NCI-H1436 (cell line): Measurements from ENCODE around the gene SNRNP70.
"Not testable (repeated sequence)": the region's sequence is repeated elsewhere in the genome, so short reads cannot be mapped to it uniquely, and the experiment has no call there.

Experiments
- DNase-seq: peaks from one replicate; lab custom pipeline; 2025; lab: John Stamatoyannopoulos, UW

SNRNP70 gene

DNA sequence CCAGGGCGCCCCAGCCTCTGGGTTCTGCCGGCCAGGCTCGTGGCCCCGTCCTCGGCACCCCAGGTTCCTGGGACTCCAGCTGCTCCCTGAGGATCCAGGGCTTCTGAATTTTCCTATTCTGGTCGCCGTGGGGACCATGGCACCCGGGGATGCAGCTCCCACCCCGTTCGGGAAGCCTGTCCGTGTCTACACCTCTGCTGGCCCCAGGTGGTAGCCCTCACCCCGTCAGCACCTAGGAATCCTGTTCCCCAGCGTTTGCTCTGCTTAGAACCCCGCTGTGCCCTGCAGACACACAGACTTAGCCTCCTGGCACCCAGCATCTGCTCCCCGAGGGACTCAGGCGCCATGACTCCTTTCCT, 35.1 kb downstream of the SNRNP70 start:
- no peak for DNase-seq

GRCh38 chr19:49120868-49121267, 35.6 kb downstream of the SNRNP70 start:
- no peak for DNase-seq

DNA sequence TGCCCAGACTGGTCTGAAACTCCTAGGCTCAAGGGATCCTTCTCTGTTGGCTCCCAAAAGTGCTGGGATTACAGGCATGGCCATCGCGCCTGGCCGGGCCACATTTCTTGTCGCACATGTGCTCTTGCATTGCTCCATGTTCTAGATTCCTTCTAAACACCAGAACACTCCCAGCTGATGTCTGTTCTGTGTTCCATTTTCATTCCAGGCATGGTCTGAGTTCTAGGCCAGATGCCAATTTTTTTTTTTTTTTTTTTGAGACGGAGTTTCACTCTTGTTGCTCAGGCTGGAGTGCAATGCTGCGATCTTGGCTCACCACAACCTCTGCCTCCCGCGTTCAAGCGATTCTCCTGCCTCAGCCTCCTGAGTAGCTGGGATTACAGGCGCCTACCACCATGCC, 36.6 kb downstream of the SNRNP70 start:
- not testable (repeated sequence) for DNase-seq

DNA sequence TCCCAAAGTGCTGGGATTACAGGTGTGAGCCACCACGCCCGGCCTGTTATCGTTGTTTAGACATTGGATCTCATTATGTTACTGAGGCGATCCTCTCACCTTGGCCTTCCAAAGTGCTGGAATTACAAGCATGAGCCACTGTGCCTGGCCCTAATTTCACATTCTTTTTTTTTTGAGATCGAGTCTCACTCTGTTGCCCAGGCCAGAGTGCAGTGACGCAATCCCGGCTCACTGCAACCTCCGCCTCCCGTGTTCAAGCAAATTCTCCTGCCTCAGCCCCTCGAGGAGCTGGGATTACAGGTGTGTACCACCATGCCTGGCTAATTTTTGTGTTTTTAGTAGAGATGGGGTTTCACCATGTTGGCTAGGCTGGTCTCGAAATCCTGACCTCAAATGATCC, 38.0 kb downstream of the SNRNP70 start:
- DNase-seq = not testable (repeated sequence)

DNA sequence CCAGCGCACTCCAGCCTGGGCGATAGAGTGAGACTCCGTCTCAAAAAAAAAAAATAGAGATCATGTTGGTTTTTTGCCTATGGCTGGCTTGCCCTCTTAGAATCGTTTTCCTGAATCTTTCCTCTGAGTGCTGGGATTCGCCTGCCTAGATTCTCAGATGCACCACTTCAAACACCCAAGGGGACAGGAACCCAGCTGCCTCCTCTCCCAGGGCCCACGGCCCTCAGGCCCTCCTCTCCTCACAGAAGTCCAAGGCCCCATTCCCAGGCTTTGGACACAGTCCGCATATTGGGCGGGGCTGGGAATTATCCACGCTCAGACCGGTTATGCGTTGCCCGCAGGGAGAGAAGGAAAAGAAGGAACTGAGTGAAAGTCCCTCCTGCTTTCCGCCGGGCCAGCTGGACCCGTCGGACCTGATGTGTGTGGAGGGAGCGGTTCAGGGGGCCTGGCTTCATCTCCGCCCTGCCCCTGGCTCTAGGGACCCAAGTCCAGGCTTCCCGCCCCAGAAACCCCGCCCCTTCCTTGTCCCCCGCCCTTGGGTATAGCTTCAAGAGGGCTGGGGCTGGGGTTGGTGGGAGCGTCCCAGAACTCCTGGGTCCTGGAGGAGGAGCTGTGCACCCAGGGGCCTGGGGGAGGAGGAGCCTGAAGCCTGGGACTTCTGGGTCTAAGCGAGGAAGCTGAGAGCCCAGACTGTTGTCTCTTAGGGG, 39.9 kb downstream of the SNRNP70 start:
- no peak for DNase-seq

DNA sequence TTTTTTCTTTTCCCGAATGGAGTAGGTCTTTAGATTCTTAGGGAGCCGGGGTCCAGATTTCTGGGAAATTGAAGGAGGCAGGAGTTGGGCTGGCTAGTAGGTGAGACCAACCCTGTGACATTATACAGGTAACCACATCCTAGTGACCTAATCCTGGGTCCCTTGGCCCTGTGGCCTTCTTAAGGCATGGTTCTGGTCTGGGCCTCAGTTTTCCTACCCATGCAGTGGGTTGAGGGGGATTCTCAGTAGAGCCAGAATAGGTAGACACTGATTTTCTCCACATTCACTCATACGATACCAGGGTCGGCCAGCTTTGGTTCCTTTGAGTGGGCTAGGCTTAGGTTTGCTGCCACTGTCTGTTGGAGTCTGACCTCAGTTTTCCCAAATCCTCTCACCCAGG, 41.3 kb downstream of the SNRNP70 start:
- no peak for DNase-seq

DNA sequence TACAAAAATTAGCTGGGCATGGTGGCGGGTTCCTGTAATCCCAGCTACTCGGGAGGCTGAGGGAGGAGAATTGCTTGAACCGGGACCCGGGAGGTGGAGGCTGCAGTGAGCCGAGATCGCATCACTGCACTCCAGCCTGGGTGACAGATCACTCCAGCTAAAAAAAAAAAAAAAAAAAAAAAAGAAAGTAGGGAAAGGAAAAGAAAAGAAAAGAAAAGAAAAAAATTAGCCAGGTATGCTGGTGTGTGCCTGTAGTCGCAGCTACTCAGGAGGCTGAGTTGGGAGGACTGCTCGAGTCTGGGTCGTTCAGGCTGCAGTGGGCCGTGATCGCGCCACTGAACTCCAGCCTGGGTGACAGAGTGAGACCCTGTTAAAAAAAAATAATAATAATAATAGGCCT, 42.0 kb downstream of the SNRNP70 start:
- DNase-seq = not testable (repeated sequence)

DNA sequence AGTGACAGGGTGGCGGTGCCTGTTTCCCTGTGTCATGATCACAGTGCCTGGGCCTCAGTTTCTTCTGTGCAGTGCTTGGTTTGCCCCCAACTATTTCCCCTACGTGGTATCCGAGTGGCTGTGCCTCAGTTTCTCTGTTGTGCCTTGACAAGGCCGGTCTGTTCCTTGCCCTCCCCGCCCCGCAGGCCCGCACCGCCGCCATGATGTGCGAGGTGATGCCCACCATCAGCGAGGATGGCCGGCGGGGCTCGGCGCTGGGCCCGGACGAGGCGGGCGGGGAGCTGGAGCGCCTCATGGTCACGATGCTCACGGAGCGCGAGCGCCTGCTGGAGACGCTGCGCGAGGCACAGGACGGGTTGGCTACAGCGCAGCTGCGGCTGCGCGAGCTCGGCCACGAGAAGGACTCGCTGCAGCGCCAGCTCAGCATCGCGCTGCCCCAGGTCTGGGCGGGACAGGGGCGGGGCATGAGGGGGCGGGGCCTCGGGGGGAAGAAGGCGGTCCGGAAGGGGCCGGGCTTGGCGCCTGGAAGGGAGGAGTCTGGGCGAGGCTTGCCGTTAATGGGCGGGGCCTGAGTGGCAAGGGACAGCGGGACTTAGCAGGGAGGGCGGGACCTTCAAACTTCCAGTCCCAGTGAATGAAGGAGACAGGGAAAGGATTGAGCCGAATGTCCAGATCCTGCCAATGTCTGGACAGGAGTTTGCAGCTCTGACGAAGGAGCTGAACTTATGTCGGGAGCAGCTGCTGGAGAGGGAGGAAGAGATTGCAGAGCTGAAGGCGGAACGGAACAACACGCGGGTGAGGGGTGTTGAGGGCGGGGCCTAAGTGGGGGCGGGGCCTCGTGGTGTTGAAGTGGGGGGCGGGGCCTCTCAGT, 42.7 kb downstream of the SNRNP70 start:
- DNase-seq = peak; percentile 98

DNA sequence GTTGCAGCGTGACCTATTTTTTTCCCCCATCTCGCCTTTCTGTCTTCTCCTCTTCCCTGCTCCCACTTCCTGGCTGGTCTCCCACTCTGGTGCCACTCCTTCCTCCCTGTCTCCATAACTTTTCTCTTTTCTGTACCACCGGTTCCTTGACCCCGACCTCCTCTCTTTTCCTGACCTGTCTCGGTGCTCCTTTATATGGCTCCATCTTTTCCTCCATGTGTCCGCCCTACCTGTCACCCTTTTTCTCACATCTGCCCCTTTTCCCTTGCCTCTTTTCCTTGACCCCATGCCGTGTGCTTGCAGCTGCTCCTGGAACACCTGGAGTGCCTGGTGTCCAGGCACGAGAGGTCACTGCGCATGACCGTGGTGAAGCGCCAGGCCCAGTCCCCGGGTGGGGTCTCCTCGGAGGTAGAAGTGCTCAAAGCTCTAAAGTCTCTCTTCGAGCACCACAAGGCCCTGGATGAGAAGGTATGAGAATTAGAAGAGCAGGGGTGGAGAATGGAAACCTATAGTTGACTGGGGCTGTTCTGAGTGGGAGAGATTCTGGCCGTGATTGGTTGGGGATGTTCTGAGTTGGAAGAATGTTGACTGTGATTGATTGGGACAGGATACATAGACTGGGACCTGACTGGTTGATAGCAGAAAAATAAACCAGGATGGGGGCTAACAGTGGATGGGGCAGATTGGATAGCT, 43.4 kb downstream of the SNRNP70 start:
- DNase-seq = no peak

DNA sequence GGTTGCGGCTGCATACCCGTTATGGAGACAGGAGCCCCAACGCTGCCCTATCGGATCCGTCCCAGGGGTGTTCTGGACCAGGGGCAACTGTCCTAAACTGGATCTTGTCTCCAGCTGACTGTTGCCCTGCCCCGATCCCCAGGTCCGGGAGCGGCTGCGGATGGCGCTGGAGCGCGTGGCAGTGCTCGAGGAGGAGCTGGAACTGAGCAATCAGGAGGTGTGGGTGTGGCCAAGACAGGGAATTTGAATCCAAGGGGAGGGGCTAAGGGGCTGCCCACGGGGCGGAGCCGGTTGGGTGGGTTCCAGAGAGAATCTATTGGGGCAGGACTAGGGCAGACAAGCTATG, 44.0 kb downstream of the SNRNP70 start:
- no peak for DNase-seq

DNA sequence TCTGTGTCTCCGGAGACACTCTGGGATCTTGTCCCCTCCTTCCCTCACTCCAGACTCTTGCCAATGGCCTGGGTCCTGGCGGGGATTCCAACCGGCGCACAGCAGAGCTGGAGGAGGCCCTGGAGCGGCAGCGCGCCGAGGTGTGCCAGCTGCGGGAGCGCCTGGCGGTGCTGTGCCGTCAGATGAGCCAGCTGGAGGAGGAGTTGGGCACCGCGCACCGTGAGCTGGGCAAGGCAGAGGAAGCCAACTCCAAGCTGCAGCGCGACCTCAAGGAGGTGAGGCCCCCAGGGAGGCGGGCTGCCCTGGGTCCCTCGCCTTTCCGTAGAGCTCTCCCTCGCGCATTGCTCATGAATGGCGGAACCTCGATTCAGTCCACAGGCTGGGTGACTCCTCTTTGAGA, 45.1 kb downstream of the SNRNP70 start:
- DNase-seq = no peak

- DNase-seq = no peak
Observed at GRCh38 chr19:49132974-49133609, 47.8 kb downstream of the SNRNP70 start.

GRCh38 chr19:49133621-49134454, 48.6 kb downstream of the SNRNP70 start:
- no peak for DNase-seq

GRCh38 chr19:49135686-49136085, 50.4 kb downstream of the SNRNP70 start:
- no peak for DNase-seq

- no peak for DNase-seq
Observed at GRCh38 chr19:49136771-49137171, 51.5 kb downstream of the SNRNP70 start.

DNA sequence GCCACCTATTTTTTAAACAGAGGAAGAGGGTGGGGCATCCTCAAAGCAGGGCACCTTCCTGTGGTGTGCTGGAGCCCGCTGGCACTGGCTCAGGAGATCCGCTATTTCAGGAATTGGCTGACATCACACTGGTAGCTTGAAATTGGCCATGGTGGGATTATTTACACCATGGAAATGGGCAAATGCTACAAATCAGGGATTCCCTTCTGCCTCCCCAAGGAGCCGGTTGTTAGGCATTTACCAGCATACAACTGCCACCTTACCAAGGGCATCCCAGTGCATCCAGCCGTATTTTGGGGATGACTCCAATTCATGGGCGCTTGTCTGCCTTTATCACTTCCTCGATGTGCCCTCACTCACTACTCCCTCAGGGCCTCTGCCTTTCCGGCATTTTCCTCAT, 55.7 kb downstream of the SNRNP70 start:
- DNase-seq = no peak

- no peak for DNase-seq
Observed at GRCh38 chr19:49141352-49141751, 56.1 kb downstream of the SNRNP70 start.

- peak; percentile 76 for DNase-seq
Observed at GRCh38 chr19:49142866-49143335, 57.6 kb downstream of the SNRNP70 start.

DNA sequence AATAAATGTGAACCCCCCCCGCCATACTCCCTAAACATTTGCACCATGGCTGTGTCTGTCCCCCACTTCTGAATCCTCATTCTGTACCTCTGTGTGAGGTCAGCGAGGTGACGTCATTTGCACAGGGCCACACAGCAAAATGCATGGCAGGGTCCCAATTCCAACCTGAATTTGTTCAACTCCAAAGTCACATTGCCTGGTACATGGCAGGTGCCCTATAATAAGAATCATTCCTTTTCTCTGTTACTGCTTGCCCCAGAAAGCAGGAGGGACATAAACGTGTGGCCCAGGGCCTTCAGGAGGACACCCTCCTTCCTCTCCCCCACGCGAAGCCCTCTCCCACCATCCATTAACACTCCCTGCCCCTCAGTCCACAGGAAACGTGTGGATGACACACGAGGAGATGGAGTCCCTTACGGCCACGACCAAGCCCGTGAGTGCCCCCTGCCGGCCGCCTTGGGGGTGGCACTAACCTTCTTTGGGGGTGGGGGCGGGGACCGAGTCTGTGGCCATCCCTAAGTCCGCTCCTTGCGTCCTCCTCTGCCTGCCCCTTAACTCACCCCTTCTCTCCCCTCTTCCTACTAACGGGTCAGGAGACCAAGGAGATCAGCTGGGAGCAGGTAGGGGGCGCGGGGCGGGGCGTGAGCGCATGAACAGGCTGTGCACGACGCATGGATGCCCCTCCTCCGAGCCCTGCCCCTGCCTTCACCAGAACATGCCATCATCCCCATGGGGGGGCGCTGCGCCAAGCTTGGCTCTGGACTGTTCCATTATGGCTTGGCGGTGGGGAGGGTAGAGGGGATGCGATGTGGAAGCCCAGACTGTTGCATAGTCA, 60.5 kb downstream of the SNRNP70 start:
- peak; percentile 82 for DNase-seq

- not testable (repeated sequence) for DNase-seq
Observed at GRCh38 chr19:49146408-49146770, 61.1 kb downstream of the SNRNP70 start.
